Rectal smooth muscle tissue (tissue), 1 donor: Measurements from ENCODE around the gene CRBN.

Experiments used
- H3K27ac ChIP-seq: one replicate; pipeline ENCODE4 v1.7.0; 2013; ENCODE audit warnings: low read depth, low read length, inconsistent platforms
- H3K27me3 ChIP-seq: one replicate; pipeline ENCODE4 v1.7.0; 2013; ENCODE audit warnings: low read length; ENCODE audit not compliant: control insufficient read depth, insufficient read depth
- H3K36me3 ChIP-seq: one replicate; pipeline ENCODE4 v1.7.0; 2013; ENCODE audit warnings: low read length; ENCODE audit not compliant: control insufficient read depth, insufficient read depth
- H3K4me1 ChIP-seq: one replicate; pipeline ENCODE4 v1.7.0; 2013; ENCODE audit warnings: low read length; ENCODE audit not compliant: control insufficient read depth, insufficient read depth
- H3K4me3 ChIP-seq: one replicate; pipeline ENCODE4 v1.7.0; 2013; ENCODE audit warnings: low read length
- H3K9ac ChIP-seq: one replicate; pipeline ENCODE4 v1.7.0; 2013; ENCODE audit warnings: low read length

Gene CRBN

DNA sequence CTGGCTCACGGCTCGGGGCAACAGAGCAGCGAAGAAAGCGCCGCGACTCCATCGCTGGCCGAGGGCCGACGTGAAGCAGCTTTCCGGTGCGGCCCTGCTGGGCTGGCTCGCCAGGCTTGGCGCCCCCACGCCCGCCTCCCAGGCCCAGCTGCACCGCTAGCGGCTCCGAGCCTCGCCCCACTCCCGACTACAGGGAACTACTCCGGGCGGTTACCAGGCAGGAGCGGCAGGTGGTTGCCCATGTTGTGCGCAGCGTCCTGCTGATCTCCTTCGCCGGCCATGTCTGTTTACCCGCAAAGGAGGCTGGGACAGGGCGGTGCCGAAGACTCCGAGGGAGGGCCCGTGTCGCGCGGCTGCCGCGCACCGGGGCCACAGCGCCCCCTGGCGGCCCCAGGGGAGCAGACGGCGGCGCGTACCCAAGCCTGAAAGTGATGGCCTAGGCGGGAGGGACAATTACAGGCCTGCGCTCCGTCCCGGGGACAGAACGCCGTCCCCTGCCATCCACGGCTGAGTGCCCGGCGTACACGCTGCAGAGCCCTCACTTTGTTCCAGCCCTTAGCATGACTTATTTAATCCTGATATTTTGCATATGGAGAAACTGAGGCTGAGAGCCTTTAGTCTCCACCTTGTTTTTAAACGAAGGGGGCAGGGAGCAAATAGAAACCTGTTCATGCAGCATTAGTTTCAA lies at the start of gene CRBN:
TSS of gene CRBN (minus strand) at position 285 of the 688 bp plus-strand sequence. CDS start at position 281, 4 bp downstream.
- Histone ChIP-seq H3K4me1 (no peaks in the 10 kb centered on the region), H3K27ac (peak within 1 kb of the TSS; percentile 68), H3K27me3 (no peaks in the 10 kb centered on the region), H3K9ac (peak within 1 kb of the TSS; percentile 86), H3K4me3 (peak within 1 kb of the TSS; percentile 99), H3K36me3 (no peaks in the 10 kb centered on the region)

DNA sequence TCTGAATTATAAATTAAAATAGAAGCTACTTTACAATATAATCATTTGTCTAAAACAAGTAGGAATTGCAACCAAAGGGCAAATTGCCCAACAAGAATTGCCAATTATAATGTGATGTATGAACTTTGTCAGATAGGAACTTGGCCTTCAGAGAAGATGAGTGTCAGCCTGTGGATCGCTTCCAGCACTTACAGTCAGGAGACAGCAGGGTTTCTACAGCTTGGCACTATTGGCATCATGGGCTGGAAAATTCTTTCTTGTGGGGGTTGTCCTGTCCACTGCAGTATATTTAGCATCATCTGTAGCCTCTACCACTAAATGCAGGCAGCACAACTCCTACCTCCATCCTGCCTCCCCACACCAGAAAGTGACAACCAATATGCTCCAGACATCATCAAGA lies 48.1 kb upstream of the CRBN start:
- Histone ChIP-seq H3K4me3 (no peak overlapping the region), H3K27ac (no peak overlapping the region), H3K4me1 (no peaks in the 10 kb centered on the region), H3K27me3 (no peaks in the 10 kb centered on the region), H3K36me3 (no peaks in the 10 kb centered on the region), H3K9ac (no peak overlapping the region)

DNA sequence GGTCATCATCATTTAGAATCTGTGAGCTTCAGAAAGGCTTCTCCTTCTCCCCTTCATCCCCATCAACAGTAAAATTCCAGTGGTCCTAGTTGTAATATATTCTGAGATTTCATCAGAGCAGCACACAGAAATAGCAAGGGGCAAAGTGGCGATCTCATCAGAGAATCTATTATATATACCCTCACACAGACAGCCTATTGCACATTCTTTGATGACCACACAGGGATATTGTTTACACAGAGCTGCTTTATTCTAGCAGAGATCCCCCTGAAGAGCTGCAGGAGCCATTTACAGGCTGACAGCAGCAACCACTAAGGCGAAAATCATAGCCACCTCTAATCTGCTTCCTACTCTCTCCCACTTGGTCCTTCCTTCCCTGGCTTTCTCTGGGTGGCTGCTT lies 42.0 kb upstream of the CRBN start:
- Histone ChIP-seq H3K36me3 (no peaks in the 10 kb centered on the region), H3K9ac (no peak overlapping the region), H3K4me3 (no peak overlapping the region), H3K27ac (no peak overlapping the region), H3K27me3 (no peaks in the 10 kb centered on the region), H3K4me1 (no peaks in the 10 kb centered on the region)

DNA sequence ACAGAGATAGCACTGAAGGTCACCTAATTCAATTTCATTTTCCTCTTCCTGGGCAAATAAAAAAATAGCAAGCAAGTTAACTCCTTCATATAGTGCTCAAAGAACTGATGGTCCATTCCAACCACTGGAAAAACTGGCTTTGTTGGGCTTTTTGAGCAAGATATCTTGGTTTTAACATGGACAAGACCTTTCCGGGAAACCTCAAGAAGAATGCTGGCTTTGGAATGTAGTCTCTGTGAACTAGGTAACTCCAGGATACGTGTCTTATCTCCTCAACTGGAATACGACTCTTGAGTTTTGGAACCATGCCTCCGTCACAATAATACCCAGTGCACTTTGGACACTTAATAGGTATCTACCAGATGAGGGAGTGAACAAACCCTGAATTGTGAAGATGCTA lies 36.9 kb upstream of the CRBN start:
- Histone ChIP-seq H3K4me3 (no peak overlapping the region), H3K9ac (no peak overlapping the region), H3K4me1 (no peaks in the 10 kb centered on the region), H3K27ac (no peak overlapping the region), H3K27me3 (no peaks in the 10 kb centered on the region), H3K36me3 (no peaks in the 10 kb centered on the region)

DNA sequence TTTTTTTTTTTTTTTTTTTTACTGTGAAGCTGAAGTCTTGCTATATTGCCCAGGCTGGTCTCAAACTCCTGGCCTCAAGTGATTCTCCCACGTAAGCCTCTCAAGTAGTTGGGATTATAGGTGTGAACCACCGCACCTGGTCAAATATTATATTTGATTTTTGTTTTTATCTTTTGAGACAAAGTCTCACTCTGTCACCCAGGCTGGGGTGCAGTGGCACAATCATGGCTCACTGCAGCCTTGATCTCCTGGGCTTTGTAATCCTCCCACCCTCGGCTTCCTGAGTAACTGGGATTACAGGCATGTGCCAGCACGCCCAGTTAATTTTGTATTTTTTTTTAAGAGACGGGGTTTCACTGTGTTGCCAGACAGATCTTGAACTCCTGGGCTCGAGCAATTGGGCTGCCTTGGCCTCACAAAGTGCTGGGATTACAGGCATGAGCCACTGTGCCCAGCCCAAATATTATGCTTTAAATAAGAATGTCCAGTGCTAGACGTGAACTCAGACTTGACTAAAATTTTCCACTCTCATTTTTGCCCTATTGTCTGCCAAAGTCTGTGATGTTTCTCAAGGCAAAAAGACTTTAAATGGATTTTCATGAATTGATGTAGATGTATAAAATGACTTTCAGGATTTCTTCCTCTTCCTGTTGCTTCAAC lies 33.4 kb upstream of the CRBN start:
- no peak overlapping the region for H3K27ac ChIP-seq

DNA sequence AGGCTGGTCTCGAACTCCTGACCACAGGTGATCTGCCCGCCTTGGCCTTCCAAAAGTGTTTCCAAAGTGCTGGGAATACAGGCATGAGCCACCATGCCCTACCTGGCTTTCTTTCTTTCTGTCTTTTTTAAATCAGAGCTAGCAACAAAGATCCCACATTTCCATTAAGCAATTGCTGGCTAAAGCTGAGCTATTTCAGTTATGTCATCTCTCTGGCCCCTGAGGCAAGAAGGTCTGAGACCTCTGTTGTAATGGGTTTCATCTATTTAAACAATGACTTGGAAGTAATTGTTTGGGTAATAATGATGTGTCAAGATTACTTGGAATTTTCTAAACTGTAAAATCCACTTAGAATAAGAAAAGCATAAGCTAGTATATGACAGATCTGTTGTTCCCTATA lies 30.2 kb upstream of the CRBN start:
- Histone ChIP-seq H3K36me3 (no peaks in the 10 kb centered on the region), H3K27me3 (no peaks in the 10 kb centered on the region), H3K4me3 (no peak overlapping the region), H3K4me1 (no peaks in the 10 kb centered on the region), H3K9ac (no peak overlapping the region), H3K27ac (no peak overlapping the region)

More for the DNA sequence above, 33.4 kb upstream of the CRBN start:
- Histone ChIP-seq H3K36me3 (no peaks in the 10 kb centered on the region), H3K4me3 (no peak overlapping the region), H3K27me3 (no peaks in the 10 kb centered on the region), H3K4me1 (no peaks in the 10 kb centered on the region), H3K9ac (no peak overlapping the region)

DNA sequence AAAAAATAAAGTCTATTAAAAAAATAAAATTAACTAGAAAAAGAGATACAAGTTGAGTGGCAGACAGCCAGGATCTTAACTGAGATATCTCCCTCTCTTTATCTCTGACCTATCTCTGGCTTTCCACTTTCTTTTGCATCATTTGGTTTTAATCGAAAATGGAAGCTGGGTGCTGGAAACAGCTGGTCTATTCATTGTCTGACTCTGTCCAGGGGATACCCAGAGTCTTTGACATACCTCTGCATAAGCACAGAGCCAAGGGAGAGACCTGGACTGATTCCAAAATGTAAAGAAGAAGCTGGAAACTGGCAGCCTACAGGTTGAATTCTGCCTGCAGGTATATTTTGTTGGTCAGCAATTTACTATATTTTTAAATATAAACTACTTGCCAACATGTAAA lies 29.6 kb upstream of the CRBN start:
- H3K36me3 ChIP-seq = no peaks in the 10 kb centered on the region

DNA sequence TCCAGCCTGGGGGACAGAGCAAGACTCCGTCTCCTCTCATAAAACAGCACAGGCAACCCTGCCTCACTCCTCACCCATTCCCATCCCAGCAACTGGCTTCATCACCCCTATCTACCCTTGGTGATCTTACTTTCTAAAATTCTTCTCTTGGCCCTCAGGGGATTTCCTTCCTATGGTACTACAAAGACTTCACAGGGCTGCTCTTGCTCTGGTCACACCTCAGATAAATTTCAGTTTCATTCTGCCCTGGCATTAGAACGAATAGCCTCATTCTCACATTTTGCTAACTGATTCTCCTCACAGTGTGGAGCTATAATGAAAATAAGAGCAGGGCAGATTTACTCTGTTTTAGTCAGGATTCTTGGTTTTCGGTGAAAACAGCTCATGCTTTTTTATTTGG lies 22.1 kb upstream of the CRBN start:
- no peaks in the 10 kb centered on the region for H3K36me3 ChIP-seq
- H3K9ac ChIP-seq = no peak overlapping the region
- no peaks in the 10 kb centered on the region for H3K27me3 ChIP-seq
- H3K4me3 ChIP-seq = no peak overlapping the region
- H3K27ac ChIP-seq = no peak overlapping the region
- H3K4me1 ChIP-seq = no peaks in the 10 kb centered on the region

More for the DNA sequence above, 29.6 kb upstream of the CRBN start:
- Histone ChIP-seq H3K27ac (no peak overlapping the region), H3K27me3 (no peaks in the 10 kb centered on the region), H3K9ac (no peak overlapping the region), H3K4me3 (no peak overlapping the region), H3K4me1 (no peaks in the 10 kb centered on the region)

DNA sequence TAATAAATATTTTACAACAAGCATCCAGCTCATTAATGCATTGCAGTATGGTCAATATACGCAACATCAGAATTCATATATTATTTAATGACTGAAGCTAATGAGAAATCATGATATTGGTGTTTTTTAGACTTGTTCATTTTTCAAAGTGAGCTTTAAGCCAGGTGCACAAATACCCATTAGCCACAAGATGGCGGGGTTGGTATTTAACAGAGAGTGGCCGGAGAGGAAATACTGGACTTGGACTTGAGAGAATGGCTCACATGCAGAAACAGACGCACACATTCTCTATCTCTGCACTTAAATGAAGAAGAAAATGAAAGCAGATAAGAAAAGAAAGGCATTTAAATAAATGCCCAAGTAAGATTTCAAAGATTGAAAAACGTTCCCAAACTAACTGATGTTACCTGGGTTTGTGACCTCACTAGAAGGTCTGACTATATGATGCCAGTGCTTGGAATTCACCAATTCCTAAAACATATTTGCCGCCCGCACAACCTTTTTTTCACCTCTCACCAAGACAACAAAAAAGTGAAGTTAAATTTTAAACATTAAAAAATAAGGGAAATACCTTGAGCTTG lies 21.2 kb upstream of the CRBN start:
- Histone ChIP-seq H3K27ac (no peak overlapping the region), H3K4me3 (no peak overlapping the region), H3K4me1 (no peaks in the 10 kb centered on the region), H3K36me3 (no peaks in the 10 kb centered on the region), H3K27me3 (no peaks in the 10 kb centered on the region), H3K9ac (no peak overlapping the region)

DNA sequence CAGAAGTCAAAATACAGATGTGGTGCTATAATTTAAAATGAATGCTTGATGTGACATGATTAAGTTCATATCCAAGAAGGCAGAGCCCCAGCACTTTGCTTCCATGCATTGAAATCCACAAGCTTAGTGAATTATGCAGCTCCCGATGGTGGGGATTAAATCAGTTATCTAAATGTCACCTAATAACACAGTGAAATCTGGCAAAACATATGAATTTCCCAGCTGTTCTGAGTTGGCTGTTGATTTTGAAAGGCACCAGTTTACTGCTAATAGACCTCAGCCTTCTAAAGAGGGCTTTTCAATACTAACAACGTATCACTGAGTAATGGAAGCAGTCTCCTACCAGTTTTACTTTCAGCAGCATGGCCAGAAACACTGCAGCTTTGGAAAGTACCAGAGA lies 19.8 kb upstream of the CRBN start:
- Histone ChIP-seq H3K9ac (no peak overlapping the region), H3K27ac (no peak overlapping the region), H3K36me3 (no peaks in the 10 kb centered on the region), H3K4me3 (no peak overlapping the region), H3K4me1 (no peaks in the 10 kb centered on the region), H3K27me3 (no peaks in the 10 kb centered on the region)

DNA sequence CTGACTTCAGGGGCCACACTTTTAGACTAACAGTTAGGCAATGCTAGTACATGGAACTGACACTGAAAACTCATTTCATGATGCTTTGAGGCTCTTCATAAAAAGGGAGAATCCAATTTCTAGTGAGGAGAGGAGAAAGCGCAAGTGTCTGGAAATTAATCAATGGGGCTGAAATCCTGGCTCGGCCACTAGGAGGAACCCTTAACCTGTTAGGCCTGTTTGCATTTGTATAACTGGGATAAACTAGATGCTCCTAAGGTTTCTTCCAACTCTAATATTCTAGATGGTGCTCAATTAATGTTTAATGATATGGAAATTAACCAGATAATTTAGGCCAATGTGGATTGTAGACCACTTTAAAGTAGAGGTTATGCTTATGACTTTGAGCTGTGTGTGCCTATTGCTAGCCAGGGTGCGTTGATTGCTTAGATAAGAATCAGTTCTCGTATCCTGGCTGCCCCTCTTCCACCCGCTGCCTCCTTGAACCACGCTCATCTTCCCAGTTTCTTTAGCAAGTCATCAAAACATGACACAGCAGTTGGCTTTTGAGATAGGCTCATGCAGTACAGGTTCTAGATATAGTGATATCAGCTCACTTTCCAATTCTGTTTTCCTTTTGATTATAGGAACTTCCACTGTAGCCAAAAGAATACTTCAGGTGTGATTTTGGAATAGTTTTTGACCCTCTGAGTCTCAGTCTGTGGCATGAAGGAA lies 16.8 kb upstream of the CRBN start:
- Histone ChIP-seq H3K9ac (no peak overlapping the region), H3K27ac (no peak overlapping the region), H3K4me1 (no peaks in the 10 kb centered on the region), H3K36me3 (no peaks in the 10 kb centered on the region), H3K4me3 (no peak overlapping the region), H3K27me3 (no peaks in the 10 kb centered on the region)

DNA sequence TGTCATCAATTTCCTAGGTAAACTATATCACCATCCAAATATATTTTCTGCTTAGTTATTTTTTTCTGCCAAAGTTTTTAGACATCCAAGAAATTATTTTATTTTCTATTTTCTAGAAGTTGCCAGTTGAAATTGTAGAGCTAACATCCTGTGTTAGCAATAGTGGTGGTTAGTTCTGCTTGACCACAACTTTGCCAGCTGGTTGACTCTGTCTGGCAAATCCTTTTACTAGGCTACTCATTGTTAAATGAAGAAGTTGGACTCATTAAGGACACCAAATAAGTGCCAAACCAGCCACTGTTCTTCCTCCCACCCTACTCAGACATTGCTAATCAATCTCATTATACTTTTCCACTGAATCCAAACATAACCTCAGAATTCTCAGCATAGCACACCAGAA lies 15.4 kb upstream of the CRBN start:
- Histone ChIP-seq H3K9ac (no peak overlapping the region), H3K27ac (no peak overlapping the region)

More for the DNA sequence above, 15.4 kb upstream of the CRBN start:
- H3K4me3 ChIP-seq = no peak overlapping the region
- H3K4me1 ChIP-seq = no peaks in the 10 kb centered on the region
- no peaks in the 10 kb centered on the region for H3K27me3 ChIP-seq
- no peaks in the 10 kb centered on the region for H3K36me3 ChIP-seq
